H1 (cell line): ENCODE data around the gene FAM83G. TPM values are rescaled to one million over a fixed set of nuclear protein-coding genes. Genes with fewer than 3 reads are reported as not detected.

Experiments
- CTCF ChIA-PET: fragments of 300-600 bp; sonication (Branson Sonifier 250); formaldehyde crosslinking; loops from one replicate; lab custom pipeline; 2021; ENCODE audit not compliant: partially characterized antibody; lab: Charles Lee
- POLR2A ChIA-PET: fragments of 300-600 bp; sonication (Branson Sonifier 250); formaldehyde crosslinking; loops from one replicate; lab custom pipeline; 2021; ENCODE audit warnings: inconsistent platforms; ENCODE audit not compliant: partially characterized antibody; lab: Charles Lee
- DNase-seq, 2 experiments: peaks; one replicate each; pipeline versions ENCODE4 v3.0.0 to v3.0.0-alpha.2; 2010 to 2022; ENCODE audit warnings: low spot score in 2 of 2, low read depth in 1 of 2, mixed read lengths in 1 of 2
- FAIRE-seq: peaks from 2 replicates; lab custom pipeline; 2011; peaks lifted over from hg19 to GRCh38; lab: Jason Lieb, UNC
- H2AFZ ChIP-seq: 2 replicates; pipeline ENCODE4 v1.8.1; 2012; ENCODE audit warnings: low read length, inconsistent platforms
- H2AK5ac ChIP-seq: 2 replicates; pipeline ENCODE4 v1.6.1; 2013; ENCODE audit warnings: low read depth, low read length
- H2BK120ac ChIP-seq: replicated peaks from 2 replicates; pipeline ENCODE3; 2013; ENCODE audit warnings: low read depth, low read length, inconsistent platforms
- H2BK12ac ChIP-seq: 2 replicates; pipeline ENCODE4 v1.6.1; 2013; ENCODE audit warnings: low read depth, low read length
- H2BK15ac ChIP-seq: 2 replicates; pipeline ENCODE4 v1.6.1; 2013; ENCODE audit warnings: low read length
- H2BK20ac ChIP-seq: 2 replicates; pipeline ENCODE4 v1.6.1; 2013; ENCODE audit warnings: low read length
- H2BK5ac ChIP-seq: 2 replicates; pipeline ENCODE4 v1.6.1; 2013; ENCODE audit warnings: low read depth, low read length
- H3K14ac ChIP-seq: 2 replicates; pipeline ENCODE4 v1.6.1; 2013; ENCODE audit warnings: inconsistent platforms; ENCODE audit not compliant: insufficient read length
- H3K18ac ChIP-seq: 2 replicates; pipeline ENCODE4 v1.6.1; 2013; ENCODE audit warnings: low read length; ENCODE audit errors: extremely low read depth
- H3K23ac ChIP-seq: 2 replicates; pipeline ENCODE4 v1.6.1; 2013; ENCODE audit warnings: inconsistent platforms; ENCODE audit not compliant: insufficient read length
- H3K23me2 ChIP-seq: 2 replicates; pipeline ENCODE4 v1.6.1; 2013; ENCODE audit warnings: low read depth, low read length
- H3K27ac ChIP-seq: 2 replicates; pipeline ENCODE4 v1.6.1; 2011; ENCODE audit warnings: low read depth, low read length, inconsistent platforms
- H3K27me3 ChIP-seq, 4 experiments: replicated peaks in 1 of 4; 1 replicate in 1 of 4; 2 replicates in 3 of 4; pipeline versions ENCODE4 v1.6.1 to v1.8.1; 2011 to 2013; ENCODE audit warnings: low read length in 3 of 4, mild to moderate bottlenecking in 3 of 4, inconsistent platforms in 2 of 4, mixed read lengths in 2 of 4, moderate library complexity in 1 of 4; ENCODE audit not compliant: control insufficient read depth in 3 of 4, insufficient read depth in 3 of 4; ENCODE audit errors: extremely low read depth in 1 of 4
- H3K36me3 ChIP-seq, 4 experiments: 2 replicates each; pipeline versions ENCODE4 v1.6.1 to v1.8.1; 2011 to 2013; ENCODE audit warnings: mild to moderate bottlenecking in 4 of 4, low read length in 3 of 4, moderate library complexity in 2 of 4, control low read depth in 1 of 4, inconsistent platforms in 1 of 4; ENCODE audit not compliant: insufficient read depth in 4 of 4, control insufficient read depth in 2 of 4
- H3K4ac ChIP-seq: replicated peaks from 2 replicates; pipeline ENCODE3; 2013; ENCODE audit warnings: low read length, low read depth, mixed read lengths, inconsistent platforms; ENCODE audit not compliant: insufficient read length
- H3K4me1 ChIP-seq, 4 experiments: replicated peaks in 1 of 4; 1 replicate in 1 of 4; 2 replicates in 3 of 4; pipeline versions ENCODE4 v1.6.1 to v1.8.1; 2011 to 2013; ENCODE audit warnings: low read length in 3 of 4, inconsistent platforms in 2 of 4, mixed read lengths in 1 of 4; ENCODE audit not compliant: insufficient read depth in 4 of 4, control insufficient read depth in 3 of 4
- H3K4me2 ChIP-seq, 2 experiments: 2 replicates each; pipeline versions ENCODE4 v1.6.1 to v1.8.1; 2011 to 2013; ENCODE audit warnings: low read depth in 2 of 2, low read length in 2 of 2, control low read depth in 1 of 2, inconsistent platforms in 1 of 2, mild to moderate bottlenecking in 1 of 2; ENCODE audit not compliant: insufficient read depth in 1 of 2
- H3K4me3 ChIP-seq, 4 experiments: fragments of 200-600, 300-600 bp in 1 of 4; sonication (generic), shearing (Covaris generic), sonication (Bioruptor Twin) in 1 of 4; 2 replicates each; pipeline versions ENCODE4 v1.5.1 to v1.8.1; 2011 to 2016; ENCODE audit warnings: low read length in 4 of 4, low read depth in 3 of 4, control low read depth in 2 of 4, inconsistent platforms in 2 of 4, mild to moderate bottlenecking in 2 of 4, mixed read lengths in 1 of 4, moderate library complexity in 1 of 4; ENCODE audit not compliant: insufficient read depth in 2 of 4; ENCODE audit errors: extremely low read depth in 1 of 4
- H3K56ac ChIP-seq: replicated peaks from 2 replicates; pipeline ENCODE3; 2013; ENCODE audit warnings: low read depth, mild to moderate bottlenecking, mixed read lengths, low read length, inconsistent platforms; ENCODE audit not compliant: insufficient read length
- H3K79me1 ChIP-seq: 2 replicates; pipeline ENCODE4 v1.6.1; 2013; ENCODE audit warnings: low read depth, low read length, control low read depth
- H3K79me2 ChIP-seq, 2 experiments: 2 replicates each; pipeline versions ENCODE4 v1.6.1 to v1.8.1; 2012 to 2013; ENCODE audit warnings: low read length in 2 of 2, mild to moderate bottlenecking in 2 of 2, inconsistent platforms in 1 of 2; ENCODE audit not compliant: insufficient read depth in 2 of 2, control insufficient read depth in 1 of 2
- H3K9ac ChIP-seq, 4 experiments: replicated peaks in 1 of 4; 1 replicate in 1 of 4; 2 replicates in 3 of 4; pipeline versions ENCODE4 v1.6.1 to v1.8.1; 2011 to 2013; ENCODE audit warnings: low read depth in 3 of 4, low read length in 3 of 4, control low read depth in 2 of 4, mild to moderate bottlenecking in 2 of 4, moderate library complexity in 2 of 4, inconsistent platforms in 1 of 4; ENCODE audit errors: extremely low read depth in 1 of 4
- H3K9me3 ChIP-seq, 2 experiments: 2 replicates each; pipeline versions ENCODE4 v1.6.1 to v1.8.1; 2012 to 2013; ENCODE audit warnings: mild to moderate bottlenecking in 2 of 2, moderate library complexity in 2 of 2, control low read depth in 1 of 2, inconsistent platforms in 1 of 2, low read depth in 1 of 2, low read length in 1 of 2, mixed read lengths in 1 of 2; ENCODE audit not compliant: insufficient read depth in 2 of 2
- H4K20me1 ChIP-seq, 2 experiments: replicated peaks in 1 of 2; 2 replicates each; pipeline versions ENCODE3 to v1.8.1; 2011 to 2013; ENCODE audit warnings: inconsistent platforms in 2 of 2, low read length in 2 of 2, mild to moderate bottlenecking in 1 of 2; ENCODE audit not compliant: insufficient read depth in 2 of 2, control insufficient read depth in 1 of 2
- H4K5ac ChIP-seq: 2 replicates; pipeline ENCODE4 v1.6.1; 2013; ENCODE audit warnings: low read length, low read depth, mixed read lengths, inconsistent platforms; ENCODE audit not compliant: insufficient read length
- H4K8ac ChIP-seq: 2 replicates; pipeline ENCODE4 v1.8.0; 2013; ENCODE audit warnings: mild to moderate bottlenecking, moderate library complexity, low read length, inconsistent platforms; ENCODE audit not compliant: insufficient read depth; ENCODE audit errors: extremely low read depth
- H4K91ac ChIP-seq: replicated peaks from 2 replicates; pipeline ENCODE3; 2013; ENCODE audit warnings: low read length, mixed read lengths, inconsistent platforms; ENCODE audit not compliant: insufficient read length
- CHD1 ChIP-seq: IDR thresholded peaks from 2 replicates; pipeline ENCODE4 v1.6.1; 2012; ENCODE audit warnings: low read depth, low read length, improper control_type of control experiment
- CREB1 ChIP-seq: IDR thresholded peaks from 2 replicates; pipeline ENCODE4 v1.6.1; 2012; ENCODE audit warnings: inconsistent platforms
- KDM5A ChIP-seq: fragments of 200-600 bp; IDR thresholded peaks from 2 replicates; pipeline ENCODE4 v1.7.1; 2012; ENCODE audit warnings: mild to moderate bottlenecking, low read length, inconsistent platforms, mixed read lengths
- POU5F1 ChIP-seq: IDR thresholded peaks from 2 replicates; pipeline ENCODE4 v1.6.1; 2011; ENCODE audit warnings: low read depth, mild to moderate bottlenecking, low read length, moderate library complexity
- RXRA ChIP-seq: IDR thresholded peaks from 2 replicates; pipeline ENCODE4 v1.6.1; 2011; ENCODE audit warnings: low read depth, mild to moderate bottlenecking, low read length, moderate library complexity; ENCODE audit not compliant: insufficient read depth
- WGBS, 2 experiments: shearing (Covaris generic) in 1 of 2; methylation state at CpG; one replicate each; pipeline versions ENCODE4 v1.1.6 to v1.1.7; 2013 to 2015; ENCODE audit warnings: low lambda C conversion rate in 2 of 2, mixed read lengths in 2 of 2, inconsistent platforms in 1 of 2, low coverage in 1 of 2, missing lambda C conversion rate in 1 of 2; ENCODE audit not compliant: insufficient replicate concordance in 2 of 2, insufficient coverage in 1 of 2, insufficient read length in 1 of 2; ENCODE audit errors: extremely low coverage in 1 of 2, missing lambda C conversion rate in 1 of 2; 5-methylcytosine and 5-hydroxymethylcytosine counted together
- polyA plus RNA-seq, 7 experiments: library from polyadenylated mRNA; depleted of rRNA in 3 of 7; stranded (reverse) in 5 of 7; unstranded in 2 of 7; fragments of >200 nt in 5 of 7; fragments of 200-250 nt in 2 of 7; gene quantifications; 1 replicate in 5 of 7; 2 replicates in 1 of 7; 4 replicates in 1 of 7; pipeline versions ENCODE4 v1.2.1 to v1.2.3, GENCODE V29; 2011 to 2013; ENCODE audit warnings: missing spikeins in 2 of 7, mixed read lengths in 2 of 7
- total RNA-seq: library from RNA; stranded (reverse); fragmentation: NEBNext Ultra II Directional; extraction: Animal tissue kit (Norgen Biotek cat#: 25700); gene quantifications from 2 replicates; pipeline ENCODE4 v1.2.1, GENCODE V29; 2021

The FAM83G gene
- total and polyA plus RNA-seq, 2 of the 8 experiments (the other 6 are each of a cell fraction or from before 2014, with no cell fraction given): 15.4 to 29.0 TPM

DNA sequence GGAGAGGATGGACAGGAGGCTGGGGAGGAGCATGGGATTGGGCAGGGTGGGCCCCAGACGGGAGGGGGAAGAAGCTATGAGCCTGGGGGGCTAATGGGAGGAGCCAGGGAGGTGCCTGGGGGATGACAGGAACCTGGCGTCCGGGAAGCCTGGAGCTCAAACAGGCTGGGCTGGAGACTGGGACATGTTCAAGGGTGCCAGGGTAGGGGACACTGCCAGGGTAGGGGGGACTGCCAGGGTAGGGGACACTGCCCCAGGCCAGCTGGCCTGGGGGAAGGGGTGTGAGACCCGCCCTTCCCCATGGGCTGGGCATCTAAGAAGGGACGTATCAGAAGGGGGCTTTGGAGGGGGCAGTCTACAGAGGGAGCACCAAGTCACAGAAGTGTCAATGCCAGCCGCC, 7.0 kb upstream of the FAM83G start:
- no peak overlapping the region for H4K8ac ChIP-seq
- 92% methylated on average over 4 of the region's 6 CpGs; no CpG with 5 or more reads in 1 of the 2 experiments for WGBS, 2 experiments
- H2AFZ ChIP-seq: no peak overlapping the region
- H3K18ac ChIP-seq: no peak overlapping the region
- H3K79me2 ChIP-seq: no peaks in the 10 kb centered on the region
- no peak overlapping the region for H2BK120ac ChIP-seq
- no peak overlapping the region for H2BK12ac ChIP-seq
- ChIA-PET POLR2A (interaction anchor here (1.6 kb wide), 1 partner anchor 11 kb away, joined by 5 read pairs; no protein-coding TSS in a partner anchor), CTCF (interaction anchor here (0.8 to 1.6 kb wide), 2 partner anchors 12 to 14 kb away, joined by 3 to 8 read pairs; no protein-coding TSS in a partner anchor)
- H3K9me3 ChIP-seq: peaks cover 0 to 4% of the 10 kb centered on the region in 2 experiments; a peak in 2 of 4 replicates
- no peak overlapping the region for H3K23ac ChIP-seq
- no peak overlapping the region for H3K4me2 ChIP-seq
- no peak overlapping the region for H2AK5ac ChIP-seq
- H3K14ac ChIP-seq: no peak overlapping the region
- H2BK15ac ChIP-seq: no peak overlapping the region
- H3K9ac ChIP-seq: no peak overlapping the region
- no peak overlapping the region for H4K5ac ChIP-seq
- no peaks in the 10 kb centered on the region for H3K27me3 ChIP-seq
- H3K23me2 ChIP-seq: no peaks in the 10 kb centered on the region
- FAIRE-seq: no peak
- DNase-seq: no peak
- peaks cover 0 to 3% (median 2%) of the 10 kb centered on the region in 4 experiments; a peak in 3 of 7 replicates for H3K4me1 ChIP-seq
- H3K27ac ChIP-seq: no peak overlapping the region
- no peaks in the 10 kb centered on the region for H3K79me1 ChIP-seq
- H3K36me3 ChIP-seq: no peaks in the 10 kb centered on the region
- H3K4ac ChIP-seq: no peak overlapping the region
- H2BK5ac ChIP-seq: no peak overlapping the region
- H4K20me1 ChIP-seq: no peaks in the 10 kb centered on the region
- TF ChIP-seq CHD1 (no peak), POU5F1 (no peak), CREB1 (no peak), KDM5A (no peak), RXRA (no peak)
- H4K91ac ChIP-seq: no peak overlapping the region
- no peak overlapping the region for H3K56ac ChIP-seq
- no peak overlapping the region for H2BK20ac ChIP-seq
- H3K4me3 ChIP-seq: no peak overlapping the region
